Left lung (tissue), 10 donors: Measurements from ENCODE around the gene MOB3C. TPM values are rescaled to one million over a fixed set of nuclear protein-coding genes. Genes with fewer than 3 reads are reported as not detected.
A peak's percentile ranks its signal among the peaks of the same experiment; 100 is the strongest.

Experiments
- ATAC-seq: fragments of 200-7000 bp; cut with Tn5 transposase; one replicate; pipeline ENCODE4 v1.9.1; 2020; ENCODE audit warnings: moderate library complexity
- DNase-seq, 4 donors: peaks; one replicate each; pipeline ENCODE4 v3.0.0-alpha.2; 2013 to 2020
- H3K27ac ChIP-seq, 2 donors: fragments of 200-600 bp; sonication (generic) in 1 of 2; one replicate each; pipeline versions ENCODE4 v1.5.0 to v1.8.0; 2020 to 2021
- H3K27me3 ChIP-seq, 2 donors: fragments of 200-600 bp; sonication (generic) in 1 of 2; one replicate each; pipeline versions ENCODE4 v1.5.0 to v1.8.0; 2020 to 2021
- H3K36me3 ChIP-seq, 2 donors: fragments of 200-600 bp; sonication (generic) in 1 of 2; one replicate each; pipeline versions ENCODE4 v1.5.0 to v1.8.0; 2020 to 2021
- H3K4me1 ChIP-seq, 2 donors: fragments of 200-600 bp; one replicate each; pipeline ENCODE4 v1.8.0; 2021
- H3K4me3 ChIP-seq, 2 donors: fragments of 200-600 bp; sonication (generic) in 1 of 2; one replicate each; pipeline versions ENCODE4 v1.5.0 to v1.8.0; 2020 to 2021; ENCODE audit warnings: mild to moderate bottlenecking in 1 of 2
- H3K9me3 ChIP-seq, 2 donors: fragments of 200-600 bp; sonication (generic) in 1 of 2; one replicate each; pipeline versions ENCODE4 v1.5.0 to v1.8.0; 2020 to 2021
- intact Hi-C, 2 donors: fragments of 100-400 bp; cut with DNase I; formaldehyde crosslinking; loops; one replicate each; pipeline versions ENCODE4 v1.11.2 to v1.14.2; 2022
- polyA plus RNA-seq, 6 donors: library from polyadenylated mRNA; unstranded; fragments of 120-200 nt; gene quantifications; one replicate each; pipeline ENCODE4 v1.2.1, GENCODE V29; 2013; ENCODE audit not compliant: insufficient read length in 6 of 6
- total RNA-seq, 2 donors: library from RNA; stranded (reverse); fragmentation: NEBNext Ultra II Directional; extraction: Animal tissue kit (Norgen Biotek cat#: 25700); gene quantifications; one replicate each; pipeline ENCODE4 v1.2.1, GENCODE V29; 2021
- TF ChIP-seq, protein P1 (sequence below), 2 donors: fragments of 200-600 bp; sonication (generic) in 1 of 2; IDR thresholded peaks; one replicate each; pipeline versions ENCODE4 v1.5.0 to v1.8.0; 2021; ENCODE audit warnings: antibody characterized with exemption in 2 of 2
- donor health status: DM: no; HTN: yes; CAD: no.
- donor health status: DM: no; HTN: no; CAD: no.

MOB3C gene
- total and polyA plus RNA-seq, 8 donors, result 16.0 to 21.3 (median 18.4) TPM

DNA sequence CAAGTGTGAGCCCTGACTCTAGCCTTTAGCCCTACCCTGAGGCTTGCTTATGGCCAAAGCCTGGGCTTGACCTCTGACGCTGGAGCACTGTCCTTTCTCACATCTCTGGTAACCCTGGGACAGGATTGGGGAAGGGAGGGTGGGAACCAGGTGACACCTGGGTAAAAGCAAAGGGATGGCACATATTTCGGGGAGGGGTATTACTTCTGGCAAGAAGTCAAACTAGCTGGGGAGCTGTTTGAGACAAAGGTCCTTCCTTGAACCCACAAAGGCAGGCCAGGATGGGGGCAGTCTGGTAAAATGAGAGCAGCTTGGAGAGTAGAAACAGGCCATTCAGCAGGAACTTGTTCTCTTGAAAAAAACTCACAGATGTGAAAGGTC, 2.0 kb downstream of the MOB3C start:
- intact Hi-C loops, result no loop called here
- Histone ChIP-seq H3K4me3 (peak overlapping the region in 1 of 2 donors; percentile 83), H3K27ac (peak overlapping the region in 1 of 2 donors; percentile 63)

DNA sequence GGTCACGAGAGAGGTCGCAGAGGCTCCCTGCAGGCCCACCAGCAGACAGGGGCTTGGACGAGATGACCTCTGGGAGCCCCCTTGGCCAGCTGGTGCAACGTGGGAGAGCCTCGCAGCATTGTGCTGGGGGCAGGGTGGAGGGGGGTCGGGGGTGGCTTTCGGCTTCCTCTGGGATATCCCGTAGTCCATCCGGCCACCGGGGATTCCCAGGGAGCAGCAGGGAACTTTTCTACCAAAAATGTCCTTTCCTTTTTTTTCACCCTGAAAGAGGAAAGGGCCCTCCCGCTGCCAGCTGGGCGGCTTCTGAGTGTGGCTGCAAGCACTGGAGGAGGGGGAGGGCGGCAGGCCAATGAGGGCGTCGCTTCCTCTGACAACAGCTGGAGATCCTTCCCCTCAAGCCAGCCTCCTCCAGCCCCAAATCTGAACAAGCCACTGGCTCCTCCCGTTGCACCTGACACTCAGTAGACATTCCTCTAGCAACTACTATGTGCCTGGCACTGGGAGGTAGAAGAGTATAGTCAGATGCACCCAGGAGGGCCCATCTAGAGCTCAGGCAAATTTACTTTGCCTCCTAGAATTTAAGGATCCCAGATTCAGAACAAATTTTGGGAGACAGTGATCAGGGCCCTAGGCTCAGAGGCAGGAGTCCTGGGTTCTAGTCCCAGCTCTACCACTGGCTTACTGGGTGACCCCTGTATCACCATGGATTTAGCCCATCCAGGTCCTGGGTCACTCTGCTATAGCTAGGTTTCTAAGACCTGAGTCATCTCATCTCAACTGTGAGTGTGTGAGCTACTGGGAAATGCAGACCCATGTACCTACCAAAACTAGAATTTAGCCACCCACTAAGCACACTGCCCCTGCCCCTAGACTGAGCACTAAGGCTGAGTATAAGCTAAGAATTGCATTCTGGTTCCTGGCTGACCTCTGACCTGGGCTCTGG, 2.7 kb downstream of the MOB3C start:
- peak overlapping the region in 1 of 2 donors; percentile 83 for H3K4me3 ChIP-seq
- TF ChIP-seq, protein P1, sequence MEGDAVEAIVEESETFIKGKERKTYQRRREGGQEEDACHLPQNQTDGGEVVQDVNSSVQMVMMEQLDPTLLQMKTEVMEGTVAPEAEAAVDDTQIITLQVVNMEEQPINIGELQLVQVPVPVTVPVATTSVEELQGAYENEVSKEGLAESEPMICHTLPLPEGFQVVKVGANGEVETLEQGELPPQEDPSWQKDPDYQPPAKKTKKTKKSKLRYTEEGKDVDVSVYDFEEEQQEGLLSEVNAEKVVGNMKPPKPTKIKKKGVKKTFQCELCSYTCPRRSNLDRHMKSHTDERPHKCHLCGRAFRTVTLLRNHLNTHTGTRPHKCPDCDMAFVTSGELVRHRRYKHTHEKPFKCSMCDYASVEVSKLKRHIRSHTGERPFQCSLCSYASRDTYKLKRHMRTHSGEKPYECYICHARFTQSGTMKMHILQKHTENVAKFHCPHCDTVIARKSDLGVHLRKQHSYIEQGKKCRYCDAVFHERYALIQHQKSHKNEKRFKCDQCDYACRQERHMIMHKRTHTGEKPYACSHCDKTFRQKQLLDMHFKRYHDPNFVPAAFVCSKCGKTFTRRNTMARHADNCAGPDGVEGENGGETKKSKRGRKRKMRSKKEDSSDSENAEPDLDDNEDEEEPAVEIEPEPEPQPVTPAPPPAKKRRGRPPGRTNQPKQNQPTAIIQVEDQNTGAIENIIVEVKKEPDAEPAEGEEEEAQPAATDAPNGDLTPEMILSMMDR (IDR thresholded peaks at IDR 0.05), result no peak
- peaks cover 21 to 60% of the 10 kb centered on the region in 2 donors for H3K4me1 ChIP-seq
- H3K27me3 ChIP-seq, result no peaks in the 10 kb centered on the region
- peak overlapping the region; percentile 13 to 63 for H3K27ac ChIP-seq
- H3K9me3 ChIP-seq, result no peaks in the 10 kb centered on the region
- intact Hi-C loops, result no loop called here
- peak; percentile 77 to 96 (median 93) for DNase-seq
- peak; percentile 73 for ATAC-seq
- H3K36me3 ChIP-seq, result peaks cover 0 to 33% of the 10 kb centered on the region in 2 donors

More for the DNA sequence above, 2.0 kb downstream of the MOB3C start:
- H3K9me3 ChIP-seq, result no peaks in the 10 kb centered on the region
- H3K4me1 ChIP-seq, result peaks cover 21 to 60% of the 10 kb centered on the region in 2 donors
- TF ChIP-seq, protein P1 (IDR thresholded peaks at IDR 0.05), result no peak
- no peaks in the 10 kb centered on the region for H3K27me3 ChIP-seq
- H3K36me3 ChIP-seq, result peaks cover 0 to 26% of the 10 kb centered on the region in 2 donors
- ATAC-seq, result no peak
- no peak for DNase-seq

DNA sequence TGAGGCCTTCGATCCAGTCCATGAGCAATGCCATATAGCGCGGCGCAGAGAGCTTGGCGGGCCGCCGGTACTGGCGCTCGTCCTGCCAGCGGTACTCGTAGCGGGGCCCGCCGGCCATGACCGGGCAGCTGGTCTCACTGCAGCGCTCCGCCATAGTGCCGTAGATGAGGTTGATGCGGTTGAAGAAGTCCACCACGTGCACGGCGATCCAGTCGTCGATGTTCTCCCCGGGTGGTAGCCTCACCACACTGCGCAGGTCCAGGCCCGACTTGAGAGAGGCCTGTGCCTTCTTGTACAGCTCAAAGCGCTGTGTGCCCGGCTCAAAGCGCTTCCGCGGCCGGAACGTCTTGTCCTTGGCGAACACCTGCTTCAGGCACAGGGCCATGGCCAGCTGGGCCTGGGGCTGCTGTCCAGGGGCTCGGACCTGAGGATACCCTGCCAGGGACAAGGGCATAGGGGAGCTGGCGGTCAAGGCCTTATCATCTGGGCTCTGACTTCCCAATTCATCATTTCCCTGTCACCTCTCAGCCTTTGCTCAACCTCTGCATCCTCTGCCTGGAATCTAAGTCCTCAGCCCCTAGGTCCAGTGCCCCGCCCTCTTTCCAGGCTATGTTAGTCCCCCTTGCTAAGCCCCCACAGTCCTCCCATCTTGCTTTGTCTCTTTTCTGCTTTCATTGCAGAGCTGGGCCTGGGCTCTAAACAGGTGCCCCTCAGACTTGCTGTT, 3.5 kb downstream of the MOB3C start:
- peak overlapping the region in 1 of 2 donors; percentile 83 for H3K4me3 ChIP-seq
- intact Hi-C loops, result no loop called here
- H3K4me1 ChIP-seq, result peaks cover 21 to 60% of the 10 kb centered on the region in 2 donors
- H3K27me3 ChIP-seq, result no peaks in the 10 kb centered on the region
- H3K36me3 ChIP-seq, result peaks cover 0 to 41% of the 10 kb centered on the region in 2 donors
- DNase-seq (peak in 1 of 4 donors; percentile 81), ATAC-seq (no peak)
- no peaks in the 10 kb centered on the region for H3K9me3 ChIP-seq
- TF ChIP-seq, protein P1 (IDR thresholded peaks at IDR 0.05), result no peak
- H3K27ac ChIP-seq, result peak overlapping the region; percentile 13 to 63

DNA sequence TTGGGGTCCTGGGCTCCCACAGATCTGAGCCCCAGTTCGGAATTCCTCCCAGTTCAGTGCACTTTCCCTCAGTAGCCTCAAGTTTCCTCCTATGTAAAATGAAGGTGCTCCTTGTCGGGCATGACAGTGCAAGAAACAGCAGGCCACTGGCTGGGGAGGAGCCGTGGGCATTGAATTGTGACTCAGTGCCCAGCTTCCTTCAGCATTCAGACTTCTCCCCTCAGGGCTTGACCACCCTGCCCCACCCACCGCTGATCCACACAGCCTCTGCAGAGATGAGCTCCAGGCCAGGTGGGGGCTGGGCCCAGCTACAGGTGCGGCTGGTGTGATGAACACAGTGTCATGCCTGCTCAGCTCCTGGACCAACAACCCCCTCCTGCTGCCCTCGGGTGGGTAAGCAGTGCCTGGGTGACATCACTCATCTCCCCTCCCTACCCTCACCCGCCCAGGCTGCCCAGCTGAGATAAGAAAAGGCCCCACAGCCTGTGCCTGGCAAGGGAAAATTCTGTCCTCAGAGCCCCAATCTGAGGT, 4.9 kb downstream of the MOB3C start:
- intact Hi-C loops, result no loop called here
- ATAC-seq, result no peak

More for the DNA sequence above, 4.9 kb downstream of the MOB3C start:
- Histone ChIP-seq H3K9me3 (no peaks in the 10 kb centered on the region), H3K4me1 (peaks cover 21 to 52% of the 10 kb centered on the region in 2 donors), H3K27ac (no peak overlapping the region), H3K27me3 (no peaks in the 10 kb centered on the region), H3K36me3 (peaks cover 0 to 50% of the 10 kb centered on the region in 2 donors), H3K4me3 (no peak overlapping the region)
- TF ChIP-seq, protein P1 (IDR thresholded peaks at IDR 0.05), result no peak
- no peak for DNase-seq
